SK-N-SH treated with all-trans-retinoic acid at 6 μM for 48 hours (cell line): Measurements from ENCODE around the gene MBNL3.

Experiments used
- ATAC-seq: fragments of 200-7000 bp; cut with Tn5 transposase; 3 replicates; pipeline ENCODE4 v1.9.1; 2020; ENCODE audit warnings: mild to moderate bottlenecking, moderate library complexity
- ARNTL ChIP-seq: fragments of 450-650 bp; formaldehyde crosslinking; IDR thresholded peaks from 2 replicates; pipeline ENCODE4 v1.5.0; 2020; ENCODE audit warnings: low read depth, mild to moderate bottlenecking, moderate library complexity, borderline replicate concordance
- BACH2 ChIP-seq: fragments of 250-450 bp; sonication (Bioruptor Pico); IDR thresholded peaks from 2 replicates; pipeline ENCODE4 v1.9.0; 2021; ENCODE audit warnings: mild to moderate bottlenecking, borderline replicate concordance
- CREB5 ChIP-seq: fragments of 250-450 bp; sonication (Bioruptor Pico); IDR thresholded peaks from 2 replicates; pipeline ENCODE4 v1.5.1; 2020; ENCODE audit warnings: low read depth, mild to moderate bottlenecking, moderate library complexity
- CSDC2 ChIP-seq: fragments of 250-450 bp; sonication (Bioruptor Pico); IDR thresholded peaks from 2 replicates; pipeline ENCODE4 v1.5.0; 2020; ENCODE audit warnings: mild to moderate bottlenecking, moderate library complexity
- CSRNP3 ChIP-seq: fragments of 250-450 bp; sonication (Bioruptor Pico); IDR thresholded peaks from 2 replicates; pipeline ENCODE4 v1.5.1; 2021; ENCODE audit warnings: mild to moderate bottlenecking, moderate library complexity
- ESRRG ChIP-seq: fragments of 250-450 bp; sonication (Bioruptor Pico); IDR thresholded peaks from 2 replicates; pipeline ENCODE4 v1.6.1; 2021; ENCODE audit warnings: mild to moderate bottlenecking
- GLIS3 ChIP-seq: fragments of 250-450 bp; sonication (Bioruptor Pico); IDR thresholded peaks from 2 replicates; pipeline ENCODE4 v1.5.0; 2020; ENCODE audit warnings: mild to moderate bottlenecking, moderate library complexity
- ISL1 ChIP-seq: fragments of 250-450 bp; sonication (Bioruptor Pico); IDR thresholded peaks from 2 replicates; pipeline ENCODE4 v2.1.2; 2022; ENCODE audit warnings: mild to moderate bottlenecking, moderate library complexity
- PATZ1 ChIP-seq: fragments of 250-450 bp; sonication (Bioruptor Pico); IDR thresholded peaks from 2 replicates; pipeline ENCODE4 v1.8.0; 2020; ENCODE audit warnings: mild to moderate bottlenecking, moderate library complexity, borderline replicate concordance
- POU6F1 ChIP-seq: fragments of 250-450 bp; sonication (Bioruptor Pico); IDR thresholded peaks from 2 replicates; pipeline ENCODE4 v1.8.0; 2021; ENCODE audit warnings: low read depth, mild to moderate bottlenecking, moderate library complexity, borderline replicate concordance
- PPARA ChIP-seq: fragments of 250-450 bp; sonication (Bioruptor Pico); IDR thresholded peaks from 2 replicates; pipeline ENCODE4 v1.5.0; 2020; ENCODE audit warnings: mild to moderate bottlenecking, borderline replicate concordance
- RARB ChIP-seq: fragments of 250-450 bp; sonication (Bioruptor Pico); IDR thresholded peaks from 2 replicates; pipeline ENCODE4 v1.8.0; 2021; ENCODE audit warnings: mild to moderate bottlenecking, moderate library complexity
- SNAI2 ChIP-seq: fragments of 250-450 bp; sonication (Bioruptor Pico); IDR thresholded peaks from 2 replicates; pipeline ENCODE4 v1.5.0; 2020; ENCODE audit warnings: mild to moderate bottlenecking, moderate library complexity
- TCF4 ChIP-seq: fragments of 250-450 bp; sonication (Bioruptor Pico); IDR thresholded peaks from 2 replicates; pipeline ENCODE4 v1.8.0; 2021; ENCODE audit warnings: mild to moderate bottlenecking, moderate library complexity, borderline replicate concordance
- TOX ChIP-seq: fragments of 250-450 bp; sonication (Bioruptor Pico); IDR thresholded peaks from 2 replicates; pipeline ENCODE4 v1.8.0; 2021; ENCODE audit warnings: mild to moderate bottlenecking, moderate library complexity, borderline replicate concordance
- TSHZ2 ChIP-seq: fragments of 250-450 bp; sonication (Bioruptor Pico); IDR thresholded peaks from 2 replicates; pipeline ENCODE4 v1.5.0; 2020; ENCODE audit warnings: mild to moderate bottlenecking, moderate library complexity
- ZC3H10 ChIP-seq: fragments of 250-450 bp; sonication (Bioruptor Pico); IDR thresholded peaks from 2 replicates; pipeline ENCODE4 v1.5.1; 2021; ENCODE audit warnings: mild to moderate bottlenecking, moderate library complexity
- ZFP3 ChIP-seq: fragments of 250-450 bp; sonication (Bioruptor Pico); IDR thresholded peaks from 2 replicates; pipeline ENCODE4 v1.5.0; 2020; ENCODE audit warnings: mild to moderate bottlenecking, moderate library complexity
- ZFP30 ChIP-seq: fragments of 450-650 bp; formaldehyde crosslinking; IDR thresholded peaks from 2 replicates; pipeline ENCODE4 v1.5.0; 2022; ENCODE audit warnings: mild to moderate bottlenecking, moderate library complexity
- ZNF565 ChIP-seq: fragments of 450-650 bp; formaldehyde crosslinking; conservative IDR thresholded peaks from 2 replicates; pipeline ENCODE4 v1.5.0; 2020; ENCODE audit warnings: low read depth, mild to moderate bottlenecking, moderate library complexity
- ZNF70 ChIP-seq: fragments of 450-650 bp; formaldehyde crosslinking; IDR thresholded peaks from 2 replicates; pipeline ENCODE4 v1.5.0; 2020; ENCODE audit warnings: mild to moderate bottlenecking, moderate library complexity
- ZNF8 ChIP-seq: fragments of 450-650 bp; formaldehyde crosslinking; IDR thresholded peaks from 2 replicates; pipeline ENCODE4 v1.5.0; 2020; ENCODE audit warnings: mild to moderate bottlenecking, moderate library complexity

The MBNL3 gene

GRCh38 chrX:132486599-132487178, 2.1 kb downstream of the MBNL3 start:
- no peak for ATAC-seq
- TF ChIP-seq GLIS3 (CRISPR knock-in tag) = no peak
- no peak for TF ChIP-seq ESRRG (CRISPR knock-in tag)
- no peak for TF ChIP-seq CSDC2 (CRISPR knock-in tag)
- no peak for TF ChIP-seq POU6F1
- TF ChIP-seq TSHZ2 (CRISPR knock-in tag) = no peak
- no peak for TF ChIP-seq CSRNP3 (CRISPR knock-in tag)
- no peak for TF ChIP-seq ZNF565 (CRISPR knock-in tag)

GRCh38 chrX:132483951-132484350, 4.9 kb downstream of the MBNL3 start:
- ATAC-seq = no peak
- no peak for TF ChIP-seq ZC3H10 (CRISPR knock-in tag)
- no peak for TF ChIP-seq CSDC2 (CRISPR knock-in tag)

- no peak for ATAC-seq
- TF ChIP-seq TCF4 (no peak), BACH2 (CRISPR knock-in tag) (no peak), ZNF565 (CRISPR knock-in tag) (no peak)
Observed at GRCh38 chrX:132483488-132483887, 5.3 kb downstream of the MBNL3 start.

GRCh38 chrX:132482632-132483031, 6.2 kb downstream of the MBNL3 start:
- no peak for ATAC-seq
- TF ChIP-seq TCF4 (no peak), CSDC2 (CRISPR knock-in tag) (no peak), POU6F1 (no peak), ISL1 (CRISPR knock-in tag) (no peak), TOX (no peak), ZC3H10 (CRISPR knock-in tag) (no peak), PATZ1 (CRISPR knock-in tag) (no peak), SNAI2 (no peak), ZNF70 (no peak), ARNTL (CRISPR knock-in tag) (no peak), ZFP3 (no peak), RARB (no peak), GLIS3 (CRISPR knock-in tag) (no peak), ZFP30 (no peak), PPARA (CRISPR knock-in tag) (no peak), TSHZ2 (CRISPR knock-in tag) (no peak), ZNF8 (no peak), CREB5 (no peak)
- TF ChIP-seq, all 23 proteins: peak for 0
